ENCODE data around the gene GNAO1. TPM values are rescaled to one million over a fixed set of nuclear protein-coding genes. Genes with fewer than 3 reads are reported as not detected.
"Not testable (repeated sequence)": the region's sequence is repeated elsewhere in the genome, so short reads cannot be mapped to it uniquely, and the experiment has no call there.

GNAO1 gene
- polyA plus RNA-seq, 1 donor (not counting 4 experiments of a cell fraction or from before 2014, with no cell fraction given) = 0.13 TPM

DNA sequence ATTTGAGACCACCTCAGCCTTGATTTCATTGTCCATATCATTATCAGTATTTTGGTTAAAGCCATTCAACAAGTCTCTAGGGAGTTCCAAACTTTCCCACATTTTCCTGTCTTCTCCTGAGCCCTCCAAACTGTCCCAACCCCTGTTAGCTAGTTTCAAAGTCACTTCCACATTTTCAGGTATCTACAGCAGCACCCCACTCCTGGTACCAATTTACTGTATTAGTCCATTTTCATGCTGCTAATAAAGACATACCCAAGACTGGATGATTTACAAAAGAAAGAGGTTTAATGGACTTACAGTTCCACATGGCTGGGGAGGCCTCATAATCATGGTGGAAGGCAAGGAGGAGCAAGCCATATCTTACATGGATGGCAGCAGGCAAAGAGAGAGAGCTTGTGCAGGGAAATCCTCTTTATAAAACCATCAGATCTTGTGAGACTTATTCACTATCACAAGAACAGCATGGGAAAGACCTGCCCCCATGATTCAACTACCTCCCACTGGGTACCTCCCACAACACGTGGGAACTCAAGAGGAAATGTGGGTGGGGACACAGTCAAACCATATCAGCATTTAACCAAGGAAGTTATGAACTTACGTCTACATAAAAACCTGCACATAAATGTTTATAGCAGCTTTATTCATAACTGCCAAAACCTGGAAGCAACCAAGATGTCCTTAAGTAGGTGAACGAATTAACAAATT is 189.6 kb downstream of the GNAO1 start:
- H3K9ac ChIP-seq (ENCODE audit: control insufficient read depth, extremely low read depth, insufficient read depth, low read length); H3K36me3 ChIP-seq (ENCODE audit: control insufficient read depth in 2 of 2, extremely low read depth in 1 of 2, insufficient read depth in 2 of 2, low read length in 2 of 2); H4K20me1 ChIP-seq (ENCODE audit: control insufficient read depth, extremely low read depth, insufficient read depth, low read length); DNase-seq (ENCODE audit: low read depth, low spot score); H3K4me2 ChIP-seq (ENCODE audit: control insufficient read depth, extremely low read depth, insufficient read depth, low read depth, low read length); H3K27ac ChIP-seq (ENCODE audit: control insufficient read depth, insufficient read depth, low read length); H2AFZ ChIP-seq (ENCODE audit: control insufficient read depth, low read length); dilution Hi-C loops (cut with MboI; ENCODE audit: extremely low pct_ligation_motif_present, low sequenced_read_pairs); FAIRE-seq; H3K79me2 ChIP-seq (ENCODE audit: control insufficient read depth, insufficient read depth, low read length); H3K27me3 ChIP-seq (ENCODE audit: control insufficient read depth, extremely low read depth, insufficient read depth, low read length); H3K9me3 ChIP-seq (ENCODE audit: control insufficient read depth, low read depth, low read length); H3K9me1 ChIP-seq (ENCODE audit: control insufficient read depth, extremely low read depth, insufficient read depth, low read length); H3K4me3 ChIP-seq (ENCODE audit: control insufficient read depth in 2 of 3, extremely low read depth in 1 of 3, insufficient read depth in 2 of 3, low read depth in 1 of 3, low read length in 3 of 3): not testable (repeated sequence)
- peaks cover 10% of the 10 kb centered on the region for H3K4me1 ChIP-seq (ENCODE audit: control insufficient read depth, extremely low read depth, insufficient read depth, low read length)

DNA sequence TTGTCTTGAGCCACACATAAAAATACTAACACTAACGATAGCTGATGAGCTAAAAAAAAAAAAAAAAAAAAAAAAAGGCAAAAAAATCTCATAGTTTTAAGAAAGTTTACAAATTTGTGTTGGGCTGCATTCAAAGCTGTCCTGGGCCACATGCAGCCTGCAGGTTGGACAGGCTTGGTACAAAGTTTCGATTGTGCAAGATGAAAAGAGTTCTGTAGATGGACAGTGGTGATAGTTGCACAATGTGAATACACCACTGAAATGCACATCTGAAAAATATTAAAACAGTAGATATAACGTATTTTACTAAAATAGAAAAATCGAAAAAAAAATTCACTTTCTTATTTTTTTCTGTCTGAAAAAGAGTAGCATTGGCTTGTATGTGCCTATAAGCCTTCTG is 191.2 kb downstream of the GNAO1 start:
- peaks cover 7 to 9% of the 10 kb centered on the region in 2 experiments for H3K36me3 ChIP-seq (ENCODE audit: control insufficient read depth in 2 of 2, extremely low read depth in 1 of 2, insufficient read depth in 2 of 2, low read length in 2 of 2)
- H3K4me3 ChIP-seq (ENCODE audit: control insufficient read depth in 2 of 3, extremely low read depth in 1 of 3, insufficient read depth in 2 of 3, low read depth in 1 of 3, low read length in 3 of 3) = no peak overlapping the region
- no peak for DNase-seq (ENCODE audit: low read depth, low spot score)
- no peaks in the 10 kb centered on the region for H3K79me2 ChIP-seq (ENCODE audit: control insufficient read depth, insufficient read depth, low read length)
- dilution Hi-C loops (cut with MboI; ENCODE audit: extremely low pct_ligation_motif_present, low sequenced_read_pairs) = no loop called here
- H3K9me3 ChIP-seq (ENCODE audit: control insufficient read depth, low read depth, low read length) = peaks cover 3% of the 10 kb centered on the region
- H3K4me2 ChIP-seq (ENCODE audit: control insufficient read depth, extremely low read depth, insufficient read depth, low read depth, low read length) = no peak overlapping the region
- H3K9me1 ChIP-seq (ENCODE audit: control insufficient read depth, extremely low read depth, insufficient read depth, low read length) = no peaks in the 10 kb centered on the region
- peaks cover 10% of the 10 kb centered on the region for H3K4me1 ChIP-seq (ENCODE audit: control insufficient read depth, extremely low read depth, insufficient read depth, low read length)
- no peak overlapping the region for H3K27ac ChIP-seq (ENCODE audit: control insufficient read depth, insufficient read depth, low read length)
- H3K27me3 ChIP-seq (ENCODE audit: control insufficient read depth, extremely low read depth, insufficient read depth, low read length) = no peaks in the 10 kb centered on the region
- no peak for TF ChIP-seq EZH2 (IDR thresholded peaks at IDR 0.05; ENCODE audit: low read length)
- TF ChIP-seq CTCF (optimal IDR thresholded peaks at IDR 0.05 in 1 of 3, IDR thresholded peaks at IDR 0.05 in 1 of 3, conservative IDR thresholded peaks at IDR 0.05 in 1 of 3; ENCODE audit: extremely low read depth in 1 of 3, insufficient read depth in 2 of 3, low read length in 3 of 3) = no peak
- no peak overlapping the region for H3K9ac ChIP-seq (ENCODE audit: control insufficient read depth, extremely low read depth, insufficient read depth, low read length)
- no peaks in the 10 kb centered on the region for H4K20me1 ChIP-seq (ENCODE audit: control insufficient read depth, extremely low read depth, insufficient read depth, low read length)
- no peak overlapping the region for H2AFZ ChIP-seq (ENCODE audit: control insufficient read depth, low read length)
- FAIRE-seq = no peak

DNA sequence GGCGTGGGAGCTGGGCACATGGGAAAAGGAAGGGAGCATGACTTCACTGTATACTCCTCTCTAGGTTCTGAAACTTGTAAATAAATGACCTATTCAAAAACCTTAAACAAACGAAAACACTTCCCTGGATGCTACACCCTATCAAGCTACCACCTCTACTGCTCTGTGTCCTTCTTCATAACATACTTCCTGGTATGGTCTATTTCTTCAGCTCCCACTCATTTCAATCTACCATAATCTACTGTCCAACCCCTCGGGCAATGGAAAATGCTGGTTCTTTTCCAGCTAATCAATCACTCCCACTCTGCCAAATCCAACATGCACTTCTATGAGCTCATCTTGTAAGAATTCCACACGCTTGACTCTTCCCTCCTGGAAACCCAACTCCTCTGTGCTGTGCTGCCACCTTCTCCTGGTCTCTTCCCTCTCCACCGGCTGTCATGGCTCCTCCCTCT is 191.6 kb downstream of the GNAO1 start:
- dilution Hi-C loops (cut with MboI; ENCODE audit: extremely low pct_ligation_motif_present, low sequenced_read_pairs) = no loop called here
- no peaks in the 10 kb centered on the region for H3K79me2 ChIP-seq (ENCODE audit: control insufficient read depth, insufficient read depth, low read length)
- H3K9me1 ChIP-seq (ENCODE audit: control insufficient read depth, extremely low read depth, insufficient read depth, low read length) = no peaks in the 10 kb centered on the region
- DNase-seq (ENCODE audit: low read depth, low spot score) = peak; percentile 77
- peak in 1 of 3 experiments; percentile 5 for TF ChIP-seq CTCF (optimal IDR thresholded peaks at IDR 0.05 in 1 of 3, IDR thresholded peaks at IDR 0.05 in 1 of 3, conservative IDR thresholded peaks at IDR 0.05 in 1 of 3; ENCODE audit: extremely low read depth in 1 of 3, insufficient read depth in 2 of 3, low read length in 3 of 3)
- no peak for TF ChIP-seq EZH2 (IDR thresholded peaks at IDR 0.05; ENCODE audit: low read length)
- H2AFZ ChIP-seq (ENCODE audit: control insufficient read depth, low read length) = no peak overlapping the region
- no peak overlapping the region for H3K9ac ChIP-seq (ENCODE audit: control insufficient read depth, extremely low read depth, insufficient read depth, low read length)
- no peak overlapping the region for H3K4me3 ChIP-seq (ENCODE audit: control insufficient read depth in 2 of 3, extremely low read depth in 1 of 3, insufficient read depth in 2 of 3, low read depth in 1 of 3, low read length in 3 of 3)
- H3K9me3 ChIP-seq (ENCODE audit: control insufficient read depth, low read depth, low read length) = peaks cover 3% of the 10 kb centered on the region
- H3K27ac ChIP-seq (ENCODE audit: control insufficient read depth, insufficient read depth, low read length) = no peak overlapping the region
- no peak overlapping the region for H3K4me2 ChIP-seq (ENCODE audit: control insufficient read depth, extremely low read depth, insufficient read depth, low read depth, low read length)
- FAIRE-seq = peak; percentile 90
- no peaks in the 10 kb centered on the region for H4K20me1 ChIP-seq (ENCODE audit: control insufficient read depth, extremely low read depth, insufficient read depth, low read length)
- no peaks in the 10 kb centered on the region for H3K27me3 ChIP-seq (ENCODE audit: control insufficient read depth, extremely low read depth, insufficient read depth, low read length)
- peaks cover 7 to 9% of the 10 kb centered on the region in 2 experiments for H3K36me3 ChIP-seq (ENCODE audit: control insufficient read depth in 2 of 2, extremely low read depth in 1 of 2, insufficient read depth in 2 of 2, low read length in 2 of 2)
- peaks cover 10% of the 10 kb centered on the region for H3K4me1 ChIP-seq (ENCODE audit: control insufficient read depth, extremely low read depth, insufficient read depth, low read length)

Measured in keratinocyte (primary cell).